DOHH2 (cell line): ENCODE data around the gene IRF2BP1.

Experiments used
- CTCF ChIP-seq: fragments of 200-600 bp; sonication (generic); IDR thresholded peaks from one replicate; pipeline ENCODE4 v1.5.1; 2014; ENCODE audit warnings: antibody characterized with exemption, mild to moderate bottlenecking, low read depth, low read length; ENCODE audit not compliant: poor library complexity, severe bottlenecking
- EZH2phosphoT487 ChIP-seq: fragments of 200-600 bp; sonication (generic); IDR thresholded peaks from 2 replicates; pipeline ENCODE4 v1.6.1; 2017; ENCODE audit warnings: borderline replicate concordance, mild to moderate bottlenecking, antibody characterized with exemption, low read length, moderate library complexity, mixed read lengths

- no peak for TF ChIP-seq CTCF
- no peak for TF ChIP-seq EZH2phosphoT487
Observed at GRCh38 chr19:45931055-45931454, 45.1 kb upstream of the IRF2BP1 start.
